Colonic mucosa (tissue), 4 donors: ENCODE results near the gene LILRB1. TPM values are rescaled to one million over a fixed set of nuclear protein-coding genes. Genes with fewer than 3 reads are reported as not detected.

Source experiments
- DNase-seq: peaks from one replicate; pipeline ENCODE4 v3.0.0-alpha.2; 2020
- H3K27ac ChIP-seq: fragments of 200-600 bp; one replicate; pipeline ENCODE4 v1.8.0; 2021
- H3K27me3 ChIP-seq: fragments of 200-600 bp; one replicate; pipeline ENCODE4 v1.8.0; 2021
- H3K36me3 ChIP-seq: fragments of 200-600 bp; one replicate; pipeline ENCODE4 v1.8.0; 2021
- H3K4me1 ChIP-seq: fragments of 200-600 bp; one replicate; pipeline ENCODE4 v1.8.0; 2021; ENCODE audit warnings: mild to moderate bottlenecking
- H3K4me3 ChIP-seq: fragments of 200-600 bp; one replicate; pipeline ENCODE4 v1.8.0; 2021
- H3K9ac ChIP-seq, 2 donors: one replicate each; pipeline ENCODE4 v1.7.0; 2013; ENCODE audit warnings: control low read depth in 2 of 2, low read depth in 2 of 2, low read length in 2 of 2
- H3K9me3 ChIP-seq: fragments of 200-600 bp; one replicate; pipeline ENCODE4 v1.8.0; 2021
- intact Hi-C: fragments of 100-400 bp; cut with DNase I; formaldehyde crosslinking; loops from one replicate; pipeline ENCODE4 v1.14.1; 2022
- total RNA-seq, 2 donors: library from RNA; stranded (reverse); fragmentation: NEBNext Ultra II Directional in 1 of 2; extraction: Animal tissue kit (Norgen Biotek cat#: 25700) in 1 of 2; gene quantifications; one replicate each; pipeline ENCODE4 v1.2.1, GENCODE V29; 2021
- TF ChIP-seq, protein P1 (sequence below): fragments of 200-600 bp; IDR thresholded peaks from one replicate; pipeline ENCODE4 v1.8.0; 2022; ENCODE audit warnings: antibody characterized with exemption, mild to moderate bottlenecking
- donor health status: healthy.
- donor health status: DM: no; HTN: no; CAD: no.
- donor health status: DM: no; HTN: no; CAD: no.

LILRB1 gene
- total RNA-seq, 2 donors from 2014 or later, result 2.1 to 3.6 TPM

DNA sequence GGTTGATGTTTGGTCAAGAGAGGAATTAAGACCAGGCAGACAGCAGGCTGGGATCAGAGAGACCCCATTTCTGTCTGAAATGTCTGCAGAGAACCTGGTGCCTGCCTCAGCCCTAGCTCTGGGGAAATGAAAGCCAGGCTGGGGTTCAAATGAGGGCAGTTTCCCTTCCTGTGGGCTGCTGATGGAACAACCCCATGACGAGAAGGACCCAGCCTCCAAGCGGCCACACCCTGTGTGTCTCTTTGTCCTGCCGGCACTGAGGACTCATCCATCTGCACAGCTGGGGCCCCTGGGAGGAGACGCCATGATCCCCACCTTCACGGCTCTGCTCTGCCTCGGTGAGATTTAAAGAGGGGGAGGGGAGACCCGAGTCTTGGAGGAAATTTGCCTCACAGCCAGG lies 32.4 kb downstream of the LILRB1 start, which contains the start of gene LILRB4:
TSS of gene LILRB4 (plus strand) at position 256 of the 400 bp plus-strand sequence. CDS start at position 305, 49 bp downstream.
- Histone ChIP-seq H3K9me3 (no peaks in the 10 kb centered on the region), H3K27ac (no peak within 1 kb of the TSS), H3K4me1 (no peaks in the 10 kb centered on the region), H3K36me3 (no peaks in the 10 kb centered on the region), H3K27me3 (no peaks in the 10 kb centered on the region), H3K4me3 (no peak within 1 kb of the TSS), H3K9ac (no peak within 1 kb of the TSS)
- DNase-seq, result no peak
- TF ChIP-seq, protein P1, sequence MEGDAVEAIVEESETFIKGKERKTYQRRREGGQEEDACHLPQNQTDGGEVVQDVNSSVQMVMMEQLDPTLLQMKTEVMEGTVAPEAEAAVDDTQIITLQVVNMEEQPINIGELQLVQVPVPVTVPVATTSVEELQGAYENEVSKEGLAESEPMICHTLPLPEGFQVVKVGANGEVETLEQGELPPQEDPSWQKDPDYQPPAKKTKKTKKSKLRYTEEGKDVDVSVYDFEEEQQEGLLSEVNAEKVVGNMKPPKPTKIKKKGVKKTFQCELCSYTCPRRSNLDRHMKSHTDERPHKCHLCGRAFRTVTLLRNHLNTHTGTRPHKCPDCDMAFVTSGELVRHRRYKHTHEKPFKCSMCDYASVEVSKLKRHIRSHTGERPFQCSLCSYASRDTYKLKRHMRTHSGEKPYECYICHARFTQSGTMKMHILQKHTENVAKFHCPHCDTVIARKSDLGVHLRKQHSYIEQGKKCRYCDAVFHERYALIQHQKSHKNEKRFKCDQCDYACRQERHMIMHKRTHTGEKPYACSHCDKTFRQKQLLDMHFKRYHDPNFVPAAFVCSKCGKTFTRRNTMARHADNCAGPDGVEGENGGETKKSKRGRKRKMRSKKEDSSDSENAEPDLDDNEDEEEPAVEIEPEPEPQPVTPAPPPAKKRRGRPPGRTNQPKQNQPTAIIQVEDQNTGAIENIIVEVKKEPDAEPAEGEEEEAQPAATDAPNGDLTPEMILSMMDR, result no peak
- intact Hi-C loops, result no loop called here

- Histone ChIP-seq H3K9ac (no peak overlapping the region), H3K9me3 (no peaks in the 10 kb centered on the region), H3K27me3 (no peaks in the 10 kb centered on the region), H3K4me1 (no peaks in the 10 kb centered on the region), H3K4me3 (no peak overlapping the region), H3K36me3 (no peaks in the 10 kb centered on the region), H3K27ac (no peak overlapping the region)
- intact Hi-C loops, result no loop called here
- no peak for DNase-seq
- TF ChIP-seq, protein P1, result no peak
Measured at GRCh38 chr19:54665530-54665929, 35.2 kb downstream of the LILRB1 start.

DNA sequence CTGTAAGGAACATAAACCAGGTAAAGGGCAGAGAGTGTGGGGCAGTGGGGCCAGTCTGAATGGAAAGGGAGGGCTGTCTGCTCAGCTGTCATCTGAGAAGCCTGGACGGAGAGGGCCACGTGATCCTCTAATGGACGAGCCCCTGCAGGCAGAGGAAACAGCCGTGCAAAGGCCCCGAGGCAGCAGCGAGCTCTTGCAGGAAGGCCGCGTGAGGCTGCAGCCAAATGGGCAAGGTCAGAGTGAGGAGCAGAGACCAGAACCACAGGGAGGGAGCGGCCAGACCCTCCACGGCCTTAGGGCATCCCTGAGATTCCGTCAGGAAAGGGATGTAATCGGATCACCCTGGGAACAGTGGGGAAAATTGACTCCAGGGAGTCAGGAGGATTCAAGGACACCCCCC lies 36.9 kb downstream of the LILRB1 start:
- no peak overlapping the region for H3K4me3 ChIP-seq
- intact Hi-C loops, result no loop called here
- H3K9ac ChIP-seq, result no peak overlapping the region
- no peaks in the 10 kb centered on the region for H3K27me3 ChIP-seq
- no peaks in the 10 kb centered on the region for H3K9me3 ChIP-seq
- H3K36me3 ChIP-seq, result no peaks in the 10 kb centered on the region
- no peaks in the 10 kb centered on the region for H3K4me1 ChIP-seq
- no peak for DNase-seq
- TF ChIP-seq, protein P1, result no peak
- H3K27ac ChIP-seq, result no peak overlapping the region

DNA sequence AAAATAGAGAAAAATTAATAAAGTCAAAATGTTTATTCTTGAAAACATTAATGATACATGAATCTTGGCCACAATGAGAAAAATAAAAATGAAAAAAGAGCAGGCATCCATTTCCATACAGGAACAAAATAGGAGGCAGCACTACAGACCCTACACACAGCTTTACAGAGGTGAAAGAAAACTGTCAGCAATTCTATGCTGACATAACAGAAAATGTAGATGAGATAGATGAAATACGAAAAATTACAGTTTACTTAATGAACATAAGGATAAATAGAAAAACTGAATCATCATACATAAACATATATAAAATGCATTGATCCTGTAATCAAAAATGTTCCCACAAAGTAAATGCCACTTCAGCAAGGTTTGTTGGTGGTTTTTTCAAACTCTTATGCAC lies 38.1 kb downstream of the LILRB1 start:
- TF ChIP-seq, protein P1, result no peak
- no peak overlapping the region for H3K9ac ChIP-seq
- H3K36me3 ChIP-seq, result no peaks in the 10 kb centered on the region
- no peak for DNase-seq
- H3K4me3 ChIP-seq, result no peak overlapping the region
- intact Hi-C loops, result no loop called here
- H3K27ac ChIP-seq, result no peak overlapping the region
- H3K4me1 ChIP-seq, result no peaks in the 10 kb centered on the region
- no peaks in the 10 kb centered on the region for H3K27me3 ChIP-seq
- no peaks in the 10 kb centered on the region for H3K9me3 ChIP-seq

GRCh38 chr19:54670576-54671357 lies 40.5 kb downstream of the LILRB1 start:
- H3K4me3 ChIP-seq, result no peak overlapping the region
- no peak overlapping the region for H3K27ac ChIP-seq
- no peak overlapping the region for H3K9ac ChIP-seq
- H3K9me3 ChIP-seq, result no peaks in the 10 kb centered on the region
- no peaks in the 10 kb centered on the region for H3K27me3 ChIP-seq
- intact Hi-C loops, result no loop called here
- TF ChIP-seq, protein P1, result no peak
- DNase-seq, result no peak
- H3K36me3 ChIP-seq, result no peaks in the 10 kb centered on the region
- no peaks in the 10 kb centered on the region for H3K4me1 ChIP-seq
